HUES48 (cell line): Measurements from ENCODE around the gene RGL1.

Experiments
- H3K27ac ChIP-seq: one replicate; pipeline ENCODE4 v1.7.0; 2013; ENCODE audit warnings: low read depth, low read length, inconsistent platforms
- H3K27me3 ChIP-seq: 2 replicates; pipeline ENCODE4 v1.6.1; 2013; ENCODE audit warnings: mild to moderate bottlenecking, low read length; ENCODE audit not compliant: control insufficient read depth, insufficient read depth
- H3K36me3 ChIP-seq: 2 replicates; pipeline ENCODE4 v1.6.1; 2013; ENCODE audit warnings: low read length; ENCODE audit not compliant: control insufficient read depth, insufficient read depth
- H3K4me1 ChIP-seq: 2 replicates; pipeline ENCODE4 v1.6.1; 2013; ENCODE audit warnings: mild to moderate bottlenecking, low read length; ENCODE audit not compliant: control insufficient read depth, insufficient read depth
- H3K4me3 ChIP-seq: 2 replicates; pipeline ENCODE4 v1.5.1; 2013; ENCODE audit warnings: mild to moderate bottlenecking, low read depth, low read length
- H3K9ac ChIP-seq: 2 replicates; pipeline ENCODE4 v1.6.1; 2013; ENCODE audit warnings: mild to moderate bottlenecking, low read depth, low read length, moderate library complexity
- H3K9me3 ChIP-seq: 2 replicates; pipeline ENCODE4 v1.6.1; 2013; ENCODE audit warnings: low read length; ENCODE audit not compliant: control insufficient read depth, insufficient read depth

Gene RGL1

GRCh38 chr1:183936009-183936408 is 131.1 kb downstream of the RGL1 start:
- Histone ChIP-seq H3K4me1 (no peaks in the 10 kb centered on the region), H3K36me3 (no peaks in the 10 kb centered on the region), H3K9ac (no peak overlapping the region), H3K9me3 (no peaks in the 10 kb centered on the region), H3K27me3 (0 out of 2 replicates have a peak, but pooled peaks cover under 1% of the 10 kb centered on the region), H3K27ac (no peak overlapping the region), H3K4me3 (no peak overlapping the region)

DNA sequence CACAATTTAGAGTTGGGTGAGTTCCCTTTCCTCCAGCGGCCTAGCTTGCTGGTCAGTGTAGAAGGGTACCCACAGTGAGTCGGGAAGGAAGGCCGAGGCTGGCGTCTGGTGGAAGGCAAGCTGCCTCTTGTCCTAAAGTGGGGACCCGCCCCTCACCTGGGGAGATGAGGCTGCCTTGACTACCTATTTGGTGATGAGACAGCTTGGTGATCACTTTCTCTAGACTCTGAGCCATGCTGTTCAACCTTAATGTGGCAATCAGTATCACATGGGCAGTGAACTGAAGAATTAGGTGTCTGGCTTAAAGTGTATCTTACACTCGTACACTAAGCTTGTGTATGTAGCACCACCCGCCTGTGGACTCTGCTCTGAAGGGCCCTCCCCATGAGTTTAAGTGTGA is 131.9 kb downstream of the RGL1 start:
- Histone ChIP-seq H3K9me3 (no peaks in the 10 kb centered on the region), H3K27me3 (peaks cover 4% of the 10 kb centered on the region; the same call in 1 of the 2 replicates), H3K36me3 (no peaks in the 10 kb centered on the region), H3K4me3 (no peak overlapping the region), H3K4me1 (no peaks in the 10 kb centered on the region), H3K27ac (no peak overlapping the region), H3K9ac (no peak overlapping the region)

- Histone ChIP-seq H3K27me3 (peaks cover 7% of the 10 kb centered on the region), H3K9me3 (no peaks in the 10 kb centered on the region), H3K9ac (no peak overlapping the region), H3K27ac (no peak overlapping the region), H3K4me3 (no peak overlapping the region), H3K36me3 (no peaks in the 10 kb centered on the region), H3K4me1 (no peaks in the 10 kb centered on the region)
Observed at GRCh38 chr1:183937611-183938010, 132.7 kb downstream of the RGL1 start.

DNA sequence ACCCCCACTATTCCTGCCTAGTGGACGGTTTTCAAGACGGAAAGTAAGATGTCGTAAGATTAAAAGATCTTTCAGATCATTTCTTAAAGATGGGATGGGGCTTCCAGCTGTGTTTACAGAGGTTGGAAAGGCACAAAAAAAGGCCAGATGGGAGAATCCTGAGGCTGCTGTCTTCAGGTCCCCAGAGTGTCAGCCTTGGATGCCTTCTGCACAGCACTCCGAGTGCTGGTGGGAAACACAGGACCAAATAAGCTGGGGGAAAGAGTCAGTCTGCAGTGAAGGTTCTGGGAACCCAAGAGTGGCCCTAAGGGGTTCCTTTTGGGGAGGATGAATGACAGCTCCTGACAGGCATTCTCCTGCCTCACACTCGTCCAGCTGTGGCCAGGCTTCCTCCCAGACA is 136.1 kb downstream of the RGL1 start:
- Histone ChIP-seq H3K27me3 (peaks cover 38% of the 10 kb centered on the region), H3K27ac (no peak overlapping the region), H3K4me1 (peaks cover 13% of the 10 kb centered on the region), H3K9me3 (no peaks in the 10 kb centered on the region), H3K36me3 (no peaks in the 10 kb centered on the region), H3K9ac (no peak overlapping the region), H3K4me3 (no peak overlapping the region)

DNA sequence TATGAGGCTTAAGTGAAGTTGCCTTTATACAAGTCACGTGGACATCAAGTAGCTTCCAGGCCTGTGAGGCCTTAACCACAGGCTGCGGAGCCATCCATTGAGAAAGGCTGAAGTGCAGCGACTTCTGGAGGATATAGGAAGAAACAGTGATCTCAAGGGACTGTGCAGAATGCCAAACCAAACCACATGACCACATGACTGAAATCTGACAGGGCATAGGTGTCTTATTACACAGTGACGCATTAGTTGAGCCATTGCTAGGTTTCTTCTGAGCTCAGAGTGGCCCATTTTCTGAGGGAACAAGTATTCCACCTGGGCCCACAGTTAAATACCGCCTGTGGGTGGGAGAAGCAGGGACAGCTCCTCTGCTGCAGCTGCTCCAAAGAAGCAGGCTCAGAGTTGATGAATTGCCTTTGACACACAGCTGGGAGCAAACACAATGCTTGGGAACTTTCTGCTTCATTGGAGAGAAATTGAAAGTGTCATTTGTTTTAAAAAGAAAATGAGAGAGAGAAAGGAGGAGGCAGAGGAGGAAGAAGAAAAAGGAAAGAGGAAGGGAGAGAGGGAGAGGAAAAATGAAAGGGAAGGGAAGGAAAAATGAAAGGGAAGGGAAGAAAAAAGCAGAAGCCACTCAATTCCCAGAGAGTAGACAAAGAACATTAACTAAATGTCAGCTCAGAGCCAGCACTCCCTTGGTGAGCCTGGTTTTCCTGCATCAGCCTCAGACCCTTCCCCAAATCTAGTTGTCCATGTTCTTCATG is 138.2 kb downstream of the RGL1 start:
- no peak overlapping the region for H3K4me3 ChIP-seq
- no peaks in the 10 kb centered on the region for H3K9me3 ChIP-seq
- H3K27me3 ChIP-seq = peaks cover 54% of the 10 kb centered on the region
- H3K9ac ChIP-seq = no peak overlapping the region
- peaks cover 16% of the 10 kb centered on the region for H3K4me1 ChIP-seq
- H3K27ac ChIP-seq = no peak overlapping the region
- H3K36me3 ChIP-seq = no peaks in the 10 kb centered on the region

GRCh38 chr1:183945428-183946319 is 140.8 kb downstream of the RGL1 start:
- no peaks in the 10 kb centered on the region for H3K36me3 ChIP-seq
- no peak overlapping the region for H3K4me3 ChIP-seq
- H3K27me3 ChIP-seq = peaks cover 54% of the 10 kb centered on the region
- H3K27ac ChIP-seq = peak overlapping the region; percentile 54
- no peaks in the 10 kb centered on the region for H3K9me3 ChIP-seq
- H3K4me1 ChIP-seq = peaks cover 16% of the 10 kb centered on the region
- H3K9ac ChIP-seq = no peak overlapping the region

GRCh38 chr1:183946320-183946613 is 141.3 kb downstream of the RGL1 start:
- Histone ChIP-seq H3K4me3 (no peak overlapping the region), H3K4me1 (peaks cover 16% of the 10 kb centered on the region), H3K9me3 (no peaks in the 10 kb centered on the region), H3K9ac (no peak overlapping the region), H3K27ac (no peak overlapping the region), H3K36me3 (no peaks in the 10 kb centered on the region), H3K27me3 (peaks cover 51% of the 10 kb centered on the region)

GRCh38 chr1:183947988-183948387 is 143.1 kb downstream of the RGL1 start:
- Histone ChIP-seq H3K9ac (no peak overlapping the region), H3K4me1 (peaks cover 16% of the 10 kb centered on the region), H3K9me3 (no peaks in the 10 kb centered on the region), H3K36me3 (no peaks in the 10 kb centered on the region), H3K27ac (no peak overlapping the region), H3K27me3 (peaks cover 44% of the 10 kb centered on the region), H3K4me3 (no peak overlapping the region)

- Histone ChIP-seq H3K9ac (no peak overlapping the region), H3K4me1 (peaks cover 4% of the 10 kb centered on the region; the same call in 1 of the 2 replicates), H3K4me3 (no peak overlapping the region), H3K27ac (no peak overlapping the region), H3K9me3 (no peaks in the 10 kb centered on the region), H3K27me3 (peaks cover 5% of the 10 kb centered on the region), H3K36me3 (no peaks in the 10 kb centered on the region)
Observed at GRCh38 chr1:183952101-183952500, 147.2 kb downstream of the RGL1 start.

- H3K27me3 ChIP-seq = no peaks in the 10 kb centered on the region
- no peak overlapping the region for H3K4me3 ChIP-seq
- H3K4me1 ChIP-seq = peaks cover 4% of the 10 kb centered on the region; the same call in 1 of the 2 replicates
- no peaks in the 10 kb centered on the region for H3K9me3 ChIP-seq
- no peak overlapping the region for H3K27ac ChIP-seq
- no peak overlapping the region for H3K9ac ChIP-seq
- no peaks in the 10 kb centered on the region for H3K36me3 ChIP-seq
Observed at GRCh38 chr1:183953031-183953430, 148.1 kb downstream of the RGL1 start.

GRCh38 chr1:183954496-183954895 is 149.6 kb downstream of the RGL1 start:
- Histone ChIP-seq H3K9me3 (no peaks in the 10 kb centered on the region), H3K4me1 (peaks cover 4% of the 10 kb centered on the region; the same call in 1 of the 2 replicates), H3K27me3 (no peaks in the 10 kb centered on the region), H3K4me3 (no peak overlapping the region), H3K27ac (no peak overlapping the region), H3K36me3 (no peaks in the 10 kb centered on the region), H3K9ac (no peak overlapping the region)
